Hematopoietic multipotent progenitor cell treated with erythropoietin and hydrocortisone succinate and interleukin-3 and kit ligand, for 8 days (in vitro differentiated cells): Measurements from ENCODE around the gene CFAP73.
"Not testable (repeated sequence)": the region's sequence is repeated elsewhere in the genome, so short reads cannot be mapped to it uniquely, and the experiment has no call there.

ENCODE experiments used
- DNase-seq: peaks from one replicate; pipeline ENCODE4 v3.0.0-alpha.2; 2015

CFAP73 gene

DNA sequence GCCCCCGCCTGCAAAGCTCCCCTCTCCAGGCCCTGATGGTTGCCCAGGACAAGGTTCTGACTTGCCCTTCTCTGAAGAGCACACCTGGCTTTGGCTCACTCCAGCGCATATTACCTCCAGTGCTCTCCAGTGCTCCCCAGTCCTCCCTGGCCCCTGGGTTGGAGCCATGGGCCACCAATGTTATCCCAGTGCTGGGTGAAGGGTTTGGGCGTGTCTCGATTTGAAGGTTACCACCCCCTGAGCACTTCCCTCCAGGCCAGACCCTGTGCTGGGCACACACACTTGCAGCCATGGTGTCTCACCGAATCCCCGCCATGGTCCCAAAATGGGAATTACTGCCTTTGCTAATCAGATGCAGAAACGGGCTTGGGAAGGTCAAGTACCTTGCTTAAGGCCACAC, 47.1 kb downstream of the CFAP73 start:
- no peak for DNase-seq

DNA sequence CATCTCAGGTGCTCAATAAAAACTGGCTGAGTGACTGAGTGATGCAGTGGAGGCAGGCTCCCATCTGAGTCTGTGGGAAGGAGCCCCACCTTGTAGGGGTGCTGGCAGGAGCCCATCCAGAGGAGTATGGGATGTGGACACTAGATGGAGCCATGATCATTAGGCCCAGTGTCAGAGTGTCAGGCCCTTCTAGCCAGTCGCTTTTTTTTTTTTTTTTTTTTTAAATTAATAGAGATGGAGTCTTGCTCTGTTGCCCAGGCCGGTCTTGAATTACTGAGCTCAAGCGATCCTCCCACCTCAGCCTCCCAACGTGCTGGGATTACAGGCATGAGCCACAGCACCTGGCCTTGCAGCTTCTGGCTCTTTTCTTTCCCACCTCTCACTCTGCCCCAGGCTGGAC, 47.5 kb downstream of the CFAP73 start:
- DNase-seq = peak; percentile 89

- DNase-seq = no peak
These were observed 48.1 kb downstream of the CFAP73 start for GRCh38 chr12:113197518-113198077.

- no peak for DNase-seq
These were observed 48.8 kb downstream of the CFAP73 start for GRCh38 chr12:113198296-113198695.

DNA sequence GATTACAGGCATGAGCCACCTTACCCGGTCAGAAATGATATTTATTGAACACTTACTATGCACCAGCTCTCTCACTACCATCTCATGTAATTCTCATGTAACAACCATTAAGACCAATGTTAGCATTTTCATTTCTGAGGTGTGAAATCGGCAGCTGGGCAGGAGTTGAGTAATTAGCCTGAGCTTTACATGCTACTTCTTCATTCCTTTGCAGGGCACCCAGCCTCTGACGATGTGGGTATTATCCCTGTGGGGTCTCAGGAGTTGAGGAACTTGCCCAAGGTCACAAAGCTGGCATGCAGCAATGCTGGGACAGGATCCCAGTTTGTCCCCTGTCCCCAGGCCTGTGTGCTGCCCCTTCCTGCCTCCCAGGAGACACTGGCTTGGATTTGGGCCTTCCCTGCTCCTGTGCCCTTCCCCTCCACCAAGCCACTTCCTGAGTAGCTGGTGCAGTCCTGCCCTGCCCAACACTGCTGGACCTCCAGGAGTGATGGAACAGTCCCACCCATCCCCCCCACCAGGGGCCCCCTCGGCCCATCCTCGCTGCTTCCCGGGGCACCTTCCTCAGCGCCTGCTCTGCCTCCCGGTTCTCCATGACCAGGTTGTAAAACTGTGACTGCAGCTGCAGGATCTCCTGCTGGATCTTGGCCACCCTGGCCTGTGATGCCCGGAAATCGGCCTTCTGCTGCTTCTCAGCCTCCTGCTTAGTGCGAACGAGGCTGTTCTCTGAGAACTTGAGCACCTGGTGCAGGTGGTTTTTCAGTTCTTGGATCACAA, 50.7 kb downstream of the CFAP73 start:
- no peak for DNase-seq

- DNase-seq = no peak
These were observed 52.0 kb downstream of the CFAP73 start for GRCh38 chr12:113201187-113202177.

DNA sequence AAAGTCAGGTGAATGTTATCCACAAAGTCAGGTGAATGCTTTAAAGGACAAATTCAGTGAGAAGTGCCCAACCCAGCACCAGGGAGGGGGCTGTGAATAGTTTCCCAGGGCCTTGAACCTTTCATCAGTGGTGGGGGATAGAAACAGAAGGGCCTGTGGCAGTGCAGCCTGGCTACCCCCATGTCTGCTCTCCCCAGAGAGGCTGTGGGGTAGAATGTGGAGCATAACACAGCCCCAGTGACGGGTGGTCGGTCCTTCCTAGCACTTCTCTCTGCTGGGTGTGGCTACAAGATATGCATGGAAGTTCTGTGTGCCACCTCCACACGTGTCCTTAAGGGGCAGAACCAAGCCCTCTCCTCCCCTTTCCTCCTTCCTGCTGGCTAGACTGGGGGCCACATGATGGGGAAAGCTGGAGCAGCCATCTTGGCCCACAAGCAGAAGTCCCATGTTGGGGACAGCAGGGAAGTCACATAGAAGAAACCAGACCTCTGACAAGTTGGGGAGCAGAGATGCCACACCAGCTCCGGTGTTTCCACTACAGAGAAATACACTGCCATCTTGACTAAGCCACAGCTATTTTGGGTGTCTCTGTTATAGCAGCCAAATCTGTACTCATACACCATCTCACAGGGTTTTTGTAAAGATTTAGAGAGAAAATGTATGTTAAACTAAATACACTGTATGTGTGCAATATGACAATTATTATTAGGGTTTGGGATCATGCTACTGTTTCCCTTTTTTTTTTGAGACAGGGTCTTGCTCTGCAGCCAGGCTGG, 53.0 kb downstream of the CFAP73 start:
- DNase-seq = peak; percentile 36

- peak; percentile 24 for DNase-seq
These were observed 54.6 kb downstream of the CFAP73 start for GRCh38 chr12:113203852-113204760.

DNA sequence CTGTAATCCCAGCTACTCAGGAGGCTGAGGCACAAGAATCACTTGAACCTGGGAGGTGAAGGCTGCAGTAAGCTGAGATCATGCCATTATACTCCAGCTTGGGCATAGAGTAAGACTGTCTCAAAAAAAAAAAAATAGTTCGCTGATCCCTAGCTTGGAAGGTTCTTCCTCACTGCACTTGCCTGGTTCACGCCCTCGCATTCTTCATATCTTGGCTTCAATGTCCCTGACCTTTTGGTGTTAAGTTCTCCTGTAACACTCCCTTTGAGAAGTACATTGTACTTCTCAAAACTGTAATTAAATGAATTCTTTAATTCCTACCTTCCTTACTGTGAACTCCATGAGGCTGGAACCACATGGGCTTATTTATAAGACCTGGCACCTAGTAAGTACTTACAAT, 55.3 kb downstream of the CFAP73 start:
- peak; percentile 25 for DNase-seq

- not testable (repeated sequence) for DNase-seq
These were observed 57.3 kb downstream of the CFAP73 start for GRCh38 chr12:113206802-113207201.

- no peak for DNase-seq
These were observed 58.1 kb downstream of the CFAP73 start for GRCh38 chr12:113207613-113208040.

- DNase-seq = peak; percentile 77
These were observed 58.8 kb downstream of the CFAP73 start for GRCh38 chr12:113208041-113208934.
